SJCRH30 (cell line): ENCODE results near the gene LEFTY1. TPM values are rescaled to one million over a fixed set of nuclear protein-coding genes. Genes with fewer than 3 reads are reported as not detected.

Source experiments
- DNase-seq, 2 experiments: peaks; one replicate each; pipeline ENCODE4 v3.0.0-alpha.2; 2015 to 2020
- H3K27ac ChIP-seq: fragments of 250-450 bp; sonication (Bioruptor Pico); 2 replicates; pipeline ENCODE4 v1.5.1; 2020; ENCODE audit warnings: mild to moderate bottlenecking, moderate library complexity
- H3K27me3 ChIP-seq: fragments of 250-450 bp; sonication (Bioruptor Pico); 2 replicates; pipeline ENCODE4 v1.5.1; 2020; ENCODE audit warnings: mild to moderate bottlenecking, moderate library complexity
- H3K36me3 ChIP-seq: fragments of 250-450 bp; sonication (Bioruptor Pico); 2 replicates; pipeline ENCODE4 v1.5.1; 2020; ENCODE audit warnings: mild to moderate bottlenecking, moderate library complexity
- H3K4me1 ChIP-seq: fragments of 250-450 bp; sonication (Bioruptor Pico); 2 replicates; pipeline ENCODE4 v1.5.1; 2020; ENCODE audit warnings: mild to moderate bottlenecking, moderate library complexity
- H3K4me3 ChIP-seq: fragments of 250-450 bp; sonication (Bioruptor Pico); 2 replicates; pipeline ENCODE4 v1.5.1; 2020; ENCODE audit warnings: mild to moderate bottlenecking, moderate library complexity
- H3K9me3 ChIP-seq: fragments of 250-450 bp; sonication (Bioruptor Pico); replicated peaks from 2 replicates; pipeline ENCODE4 v1.5.1; 2020; ENCODE audit warnings: mild to moderate bottlenecking, moderate library complexity
- total RNA-seq: library from RNA; depleted of rRNA; stranded (reverse); fragments of >200 nt; shearing (Covaris generic); gene quantifications from 2 replicates; pipeline ENCODE4 v1.2.3, GENCODE V29; 2014

The LEFTY1 gene
- total RNA-seq, 1 experiment from 2014 or later, result 16.7 TPM

DNA sequence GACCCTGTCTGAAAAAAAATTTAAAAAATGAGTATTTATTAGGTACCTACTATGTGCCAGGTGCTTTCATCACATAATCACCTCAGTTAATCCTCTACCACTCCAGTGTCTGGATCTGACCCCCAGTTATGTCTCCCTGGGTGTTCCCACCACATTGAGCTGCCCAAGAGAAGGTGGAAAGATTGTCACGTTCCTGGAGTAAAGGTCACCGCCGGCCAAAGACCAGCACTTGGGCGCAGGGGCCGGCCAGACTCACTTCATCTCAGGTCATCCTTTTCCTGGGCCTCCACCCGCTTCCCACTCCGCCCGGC is 34.4 kb upstream of the LEFTY1 start:
- Histone ChIP-seq H3K4me1 (0 out of 2 replicates have a peak, but pooled peaks cover 2% of the 10 kb centered on the region), H3K9me3 (no peaks in the 10 kb centered on the region), H3K27me3 (no peaks in the 10 kb centered on the region), H3K36me3 (peaks cover 9% of the 10 kb centered on the region; the same call in 1 of the 2 replicates), H3K4me3 (peak overlapping the region; percentile 77), H3K27ac (peak overlapping the region; percentile 75)
- no peak for DNase-seq

DNA sequence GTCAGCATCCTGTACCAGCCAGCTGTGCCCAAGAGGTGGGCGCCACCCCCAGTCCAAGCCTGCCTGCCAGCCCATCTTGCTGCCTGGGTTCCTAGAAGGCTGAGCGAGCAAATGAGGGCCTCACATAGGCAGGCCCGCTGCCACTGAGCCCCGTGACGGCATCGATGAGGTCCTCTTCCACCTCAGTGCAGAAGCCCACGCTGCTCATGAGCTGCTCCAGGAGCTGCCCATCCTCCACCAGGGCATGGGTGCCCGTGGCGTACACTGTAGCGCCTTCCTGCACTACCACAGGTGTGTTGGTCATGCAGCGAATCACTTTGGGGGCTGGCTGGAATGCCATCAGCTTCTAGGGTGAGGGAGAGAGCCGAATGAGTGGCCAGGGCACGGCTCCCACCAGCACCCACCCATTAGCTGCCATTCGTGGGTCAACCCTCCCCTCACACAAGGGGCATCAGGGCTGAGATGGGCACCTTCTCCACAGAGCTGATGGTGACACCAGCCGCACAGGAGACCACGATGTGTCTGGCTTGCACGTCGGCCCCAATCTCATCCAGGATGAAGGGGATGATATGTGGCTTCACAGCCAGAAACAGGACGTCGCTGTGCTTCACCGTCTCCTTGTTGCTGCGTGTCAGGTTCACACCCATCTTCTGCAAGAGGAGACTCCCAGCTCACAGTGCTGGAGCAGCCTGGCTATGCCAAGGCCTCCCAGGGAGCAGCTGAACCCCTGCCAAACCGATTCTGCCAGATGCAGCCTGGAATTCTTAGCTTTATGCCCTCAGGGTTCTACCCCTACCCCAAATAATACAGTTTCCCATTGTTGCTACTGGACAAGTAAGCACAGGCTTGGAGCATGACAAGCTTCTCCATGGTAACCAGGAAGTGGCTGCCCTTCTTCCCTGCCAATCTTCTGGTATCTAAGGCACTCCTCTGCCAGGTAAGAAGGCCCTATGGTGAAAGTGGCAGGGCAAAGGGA is 33.1 kb upstream of the LEFTY1 start:
- Histone ChIP-seq H3K36me3 (peaks cover 17% of the 10 kb centered on the region; the same call in 1 of the 2 replicates), H3K9me3 (no peaks in the 10 kb centered on the region), H3K27ac (no peak overlapping the region), H3K27me3 (no peaks in the 10 kb centered on the region), H3K4me1 (0 out of 2 replicates have a peak, but pooled peaks cover 2% of the 10 kb centered on the region), H3K4me3 (no peak overlapping the region)
- no peak for DNase-seq

DNA sequence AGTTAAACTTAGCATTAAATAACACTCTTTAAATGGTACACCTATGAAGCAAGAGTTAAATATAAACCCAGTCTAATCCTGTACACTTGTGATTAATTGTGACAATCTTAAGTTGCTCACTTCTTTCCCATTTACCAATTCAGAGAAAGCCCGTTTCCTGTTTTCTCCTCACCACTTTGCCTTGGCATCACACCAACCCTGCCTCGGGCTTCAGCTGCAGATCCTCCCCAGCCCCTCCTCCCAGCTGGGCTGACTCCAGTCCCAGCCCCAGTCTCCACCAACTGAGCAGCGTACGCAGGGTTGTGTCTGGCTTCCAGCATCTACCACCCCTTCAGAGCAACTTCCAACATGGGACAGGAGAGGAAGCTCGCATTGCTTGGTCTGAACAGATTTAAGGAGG is 31.0 kb upstream of the LEFTY1 start:
- Histone ChIP-seq H3K36me3 (peaks cover 17% of the 10 kb centered on the region; the same call in 1 of the 2 replicates), H3K4me1 (0 out of 2 replicates have a peak, but pooled peaks cover under 1% of the 10 kb centered on the region), H3K27me3 (no peaks in the 10 kb centered on the region), H3K9me3 (no peaks in the 10 kb centered on the region), H3K4me3 (no peak overlapping the region), H3K27ac (no peak overlapping the region)
- peak; percentile 31 to 49 for DNase-seq

DNA sequence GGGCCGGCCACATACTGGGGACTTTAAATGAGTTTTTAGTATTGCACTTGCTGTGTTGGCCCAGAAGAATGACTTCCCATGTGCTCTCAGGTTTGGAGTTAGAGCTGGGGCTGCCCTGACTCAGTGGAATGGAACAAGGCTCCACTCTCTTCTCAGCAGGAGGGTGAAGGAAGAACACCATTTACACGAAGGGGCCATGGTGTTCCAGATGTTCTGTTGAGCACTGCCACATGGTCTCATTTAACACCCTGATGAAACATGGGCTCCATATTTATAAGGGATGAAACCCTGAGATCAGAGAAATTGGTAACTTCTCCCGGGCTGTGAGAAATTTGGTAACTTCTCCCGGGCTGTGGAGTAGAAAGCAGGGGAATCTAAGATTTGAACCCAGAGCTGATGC is 29.3 kb upstream of the LEFTY1 start:
- no peak for DNase-seq
- no peaks in the 10 kb centered on the region for H3K27me3 ChIP-seq
- H3K27ac ChIP-seq, result no peak overlapping the region
- H3K9me3 ChIP-seq, result no peaks in the 10 kb centered on the region
- H3K4me3 ChIP-seq, result no peak overlapping the region
- peaks cover 17% of the 10 kb centered on the region; the same call in 1 of the 2 replicates for H3K36me3 ChIP-seq
- H3K4me1 ChIP-seq, result no peaks in the 10 kb centered on the region

DNA sequence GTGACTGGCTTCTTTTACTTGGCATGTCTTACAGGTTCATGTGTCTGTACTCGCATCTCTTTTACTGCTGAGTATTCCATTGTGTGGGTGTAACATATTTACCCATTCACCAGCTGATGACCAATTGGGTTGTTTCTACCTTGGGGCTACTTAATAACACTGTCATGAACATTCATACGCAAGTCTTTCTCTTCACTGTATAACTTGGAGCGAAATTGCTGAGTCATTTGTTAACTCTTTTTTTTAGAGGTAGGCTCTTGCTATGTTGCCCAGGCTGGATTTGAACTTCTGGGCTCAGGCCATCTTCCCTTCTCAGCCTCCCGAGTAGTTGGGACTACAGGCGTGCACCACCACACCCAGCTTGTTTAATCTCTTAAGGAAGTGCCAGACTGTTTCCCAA is 28.6 kb upstream of the LEFTY1 start:
- Histone ChIP-seq H3K4me3 (no peak overlapping the region), H3K36me3 (peaks cover 17% of the 10 kb centered on the region; the same call in 1 of the 2 replicates), H3K9me3 (no peaks in the 10 kb centered on the region), H3K4me1 (no peaks in the 10 kb centered on the region), H3K27me3 (no peaks in the 10 kb centered on the region), H3K27ac (no peak overlapping the region)
- no peak for DNase-seq

DNA sequence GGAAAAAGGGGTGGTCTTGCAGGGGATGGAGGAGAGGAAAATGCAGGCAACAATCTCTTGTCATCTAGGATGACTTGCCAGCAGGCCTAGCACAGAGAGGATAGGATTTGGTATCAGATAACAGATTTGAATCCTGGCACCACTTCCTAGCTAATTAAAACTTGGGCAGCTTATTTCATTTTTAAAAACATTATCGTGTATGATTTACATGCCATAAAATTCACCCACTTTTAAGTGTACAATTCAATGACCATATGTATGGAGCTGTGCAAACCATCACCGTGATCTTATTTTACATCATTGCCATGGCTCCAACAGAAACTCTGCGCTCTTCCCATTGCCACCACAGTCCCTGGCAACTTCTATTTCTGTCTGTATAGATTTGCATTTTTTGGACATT is 28.2 kb upstream of the LEFTY1 start:
- H3K4me1 ChIP-seq, result no peaks in the 10 kb centered on the region
- no peak overlapping the region for H3K27ac ChIP-seq
- no peak overlapping the region for H3K4me3 ChIP-seq
- no peaks in the 10 kb centered on the region for H3K27me3 ChIP-seq
- peaks cover 17% of the 10 kb centered on the region; the same call in 1 of the 2 replicates for H3K36me3 ChIP-seq
- no peak for DNase-seq
- no peaks in the 10 kb centered on the region for H3K9me3 ChIP-seq

DNA sequence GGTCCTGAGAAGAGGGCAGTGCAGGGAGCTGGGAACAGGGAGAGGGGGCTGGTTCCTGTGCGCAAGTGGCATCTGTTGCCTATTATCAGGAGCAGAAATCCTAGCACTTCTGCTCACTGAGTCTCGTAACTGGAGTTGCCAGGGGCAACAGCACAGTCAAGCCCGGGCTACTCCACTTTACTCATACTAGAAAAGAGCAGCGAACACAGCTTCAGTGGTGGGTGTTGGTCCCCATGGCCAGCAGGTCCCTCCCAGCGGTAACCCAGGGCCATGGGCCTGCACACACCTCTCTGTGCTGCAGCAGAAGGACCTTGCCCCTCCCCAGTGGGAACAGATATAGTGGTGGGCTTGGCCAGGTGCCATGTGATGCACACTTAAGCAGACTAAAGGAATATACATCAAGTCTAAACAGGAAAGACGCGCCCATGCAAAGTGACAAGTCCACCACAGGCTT is 26.6 kb upstream of the LEFTY1 start:
- H3K36me3 ChIP-seq, result peaks cover 10% of the 10 kb centered on the region; the same call in 1 of the 2 replicates
- no peaks in the 10 kb centered on the region for H3K27me3 ChIP-seq
- no peak for DNase-seq
- no peak overlapping the region for H3K4me3 ChIP-seq
- no peaks in the 10 kb centered on the region for H3K9me3 ChIP-seq
- no peak overlapping the region for H3K27ac ChIP-seq
- H3K4me1 ChIP-seq, result no peaks in the 10 kb centered on the region

DNA sequence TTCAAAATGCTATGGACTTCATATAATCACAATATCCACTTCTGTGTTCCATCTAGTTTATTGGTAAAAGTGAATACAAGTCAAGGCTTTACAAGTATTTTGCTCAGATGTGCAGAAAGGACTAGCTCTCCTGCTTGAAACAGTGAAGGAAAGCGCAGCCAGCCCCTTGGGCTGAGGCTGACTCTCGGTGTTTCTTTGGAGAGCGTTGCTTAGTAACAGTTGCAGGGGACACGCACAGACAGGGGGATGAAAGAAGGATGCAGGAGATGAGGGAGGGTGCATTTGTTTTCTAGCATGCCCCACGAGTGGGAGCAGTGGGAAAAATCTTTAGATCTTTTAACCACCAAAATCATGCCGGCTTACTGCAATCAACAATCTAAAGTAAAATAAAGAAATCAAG is 26.0 kb upstream of the LEFTY1 start:
- H3K4me1 ChIP-seq, result no peaks in the 10 kb centered on the region
- H3K36me3 ChIP-seq, result 0 out of 2 replicates have a peak, but pooled peaks cover 7% of the 10 kb centered on the region
- no peak for DNase-seq
- H3K27ac ChIP-seq, result no peak overlapping the region
- H3K9me3 ChIP-seq, result no peaks in the 10 kb centered on the region
- H3K4me3 ChIP-seq, result no peak overlapping the region
- H3K27me3 ChIP-seq, result no peaks in the 10 kb centered on the region

DNA sequence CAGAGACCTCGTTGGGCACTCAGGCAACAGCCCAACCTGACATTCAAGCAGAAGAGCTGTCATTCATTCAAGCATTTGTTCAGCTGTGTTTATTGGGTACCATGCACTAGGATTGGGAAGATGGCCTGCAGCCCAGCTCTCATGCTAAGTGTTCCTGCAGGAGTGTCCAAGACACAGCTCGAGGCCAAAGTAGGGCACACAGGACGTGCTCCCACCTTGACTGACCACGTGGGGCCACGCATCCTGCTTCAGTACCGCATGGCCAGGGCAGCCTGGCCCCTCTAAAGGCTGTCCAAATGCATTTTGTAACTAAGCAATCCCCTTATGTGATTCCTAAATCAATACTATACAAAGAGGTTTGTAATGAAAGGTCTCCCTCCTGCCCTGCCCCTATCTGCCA is 25.4 kb upstream of the LEFTY1 start:
- Histone ChIP-seq H3K36me3 (0 out of 2 replicates have a peak, but pooled peaks cover 7% of the 10 kb centered on the region), H3K27ac (no peak overlapping the region), H3K9me3 (no peaks in the 10 kb centered on the region), H3K4me3 (no peak overlapping the region), H3K4me1 (no peaks in the 10 kb centered on the region), H3K27me3 (no peaks in the 10 kb centered on the region)
- no peak for DNase-seq

DNA sequence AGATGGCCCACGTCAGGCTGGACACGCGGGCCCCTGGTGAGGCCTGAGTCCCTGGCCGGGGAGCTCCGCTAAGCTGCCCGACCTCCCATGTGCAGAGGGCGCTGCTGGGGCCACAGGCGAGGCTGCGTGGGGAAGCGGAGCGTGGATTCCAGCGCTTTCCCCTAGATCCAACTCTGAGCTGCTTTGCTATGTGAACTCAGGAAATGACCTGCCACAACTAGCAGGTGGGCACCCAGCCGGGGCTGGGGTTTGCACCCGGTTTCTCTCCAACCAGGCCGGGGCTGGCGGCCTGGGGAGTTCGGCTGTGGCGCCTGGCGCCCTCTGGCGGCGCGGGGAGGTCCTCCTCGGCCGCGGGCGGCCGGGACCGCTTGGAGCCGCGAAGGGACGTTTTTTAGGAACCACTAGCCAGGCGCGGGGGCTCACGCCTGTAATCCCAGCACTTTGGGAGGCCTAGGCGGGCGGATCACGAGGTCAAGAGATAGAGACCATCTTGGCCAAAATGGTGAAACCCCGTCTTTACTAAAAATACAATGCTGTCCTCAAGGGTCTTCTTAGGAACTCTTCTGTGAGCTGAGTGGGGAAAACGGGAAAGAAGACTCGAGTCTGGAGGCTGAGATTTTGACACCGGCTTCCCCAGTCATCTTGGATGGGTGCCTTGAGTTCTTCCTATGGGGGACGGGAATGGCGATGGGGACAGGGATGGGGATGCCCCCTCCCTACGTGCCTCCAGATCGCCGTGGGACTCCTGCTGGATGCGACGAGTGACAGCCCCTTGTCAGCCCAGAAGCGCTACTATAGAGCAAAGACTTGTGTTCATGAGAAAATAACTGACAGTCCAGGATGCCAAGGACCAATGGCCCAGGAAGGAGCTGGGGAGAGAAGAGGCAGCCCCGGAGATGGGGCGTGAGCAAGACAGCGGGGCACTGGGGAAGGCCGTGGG is 22.5 kb upstream of the LEFTY1 start:
- peak in 1 of 2 experiments; percentile 42 for DNase-seq
- no peak overlapping the region for H3K4me3 ChIP-seq
- no peak overlapping the region for H3K27ac ChIP-seq
- H3K4me1 ChIP-seq, result no peaks in the 10 kb centered on the region
- H3K27me3 ChIP-seq, result no peaks in the 10 kb centered on the region
- H3K9me3 ChIP-seq, result no peaks in the 10 kb centered on the region
- no peaks in the 10 kb centered on the region for H3K36me3 ChIP-seq

DNA sequence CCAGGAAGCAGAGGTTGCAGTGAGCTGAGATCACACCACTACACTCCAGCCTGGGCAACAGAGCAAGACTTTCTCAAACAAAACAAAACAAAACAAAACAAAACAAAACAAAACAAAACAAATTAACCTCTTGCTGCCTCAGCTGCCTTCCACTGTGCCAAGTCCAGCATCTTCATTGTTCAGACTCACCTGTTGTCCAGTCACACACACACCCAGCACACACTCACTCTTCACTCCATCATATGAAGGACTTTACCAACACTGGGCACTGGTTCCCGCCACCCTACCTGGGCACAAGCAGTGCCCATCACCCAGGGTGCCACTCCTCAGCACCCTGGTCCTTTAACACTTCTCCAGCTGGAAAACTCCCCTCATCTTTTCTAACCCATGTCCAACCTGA is 20.5 kb upstream of the LEFTY1 start:
- no peaks in the 10 kb centered on the region for H3K27me3 ChIP-seq
- no peaks in the 10 kb centered on the region for H3K4me1 ChIP-seq

DNA sequence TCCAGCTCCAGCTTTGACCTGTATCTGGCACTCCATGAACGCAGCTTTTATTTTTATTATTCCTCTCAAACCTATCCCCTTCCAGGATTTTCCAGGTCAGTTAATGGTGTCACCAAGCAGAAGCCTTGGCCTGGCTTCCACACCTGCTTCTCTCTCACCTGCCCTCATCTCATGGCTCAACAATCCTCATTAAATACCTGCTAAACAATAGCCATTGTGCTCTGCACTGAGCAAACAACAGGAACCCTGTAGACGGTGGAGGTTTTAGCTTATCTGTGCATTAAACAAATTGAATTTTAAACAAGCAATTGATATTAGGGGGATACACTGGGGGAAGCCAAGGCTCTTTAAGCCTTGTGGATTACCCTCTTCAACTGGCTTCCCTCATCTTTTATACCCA is 19.8 kb upstream of the LEFTY1 start:
- H3K9me3 ChIP-seq, result no peaks in the 10 kb centered on the region
- DNase-seq, result no peak
- H3K36me3 ChIP-seq, result no peaks in the 10 kb centered on the region
- H3K27ac ChIP-seq, result no peak overlapping the region
- no peaks in the 10 kb centered on the region for H3K4me1 ChIP-seq
- no peak overlapping the region for H3K4me3 ChIP-seq
- no peaks in the 10 kb centered on the region for H3K27me3 ChIP-seq

More for the DNA sequence above, 20.5 kb upstream of the LEFTY1 start:
- no peak overlapping the region for H3K4me3 ChIP-seq
- DNase-seq, result no peak
- no peak overlapping the region for H3K27ac ChIP-seq
- no peaks in the 10 kb centered on the region for H3K9me3 ChIP-seq
- H3K36me3 ChIP-seq, result no peaks in the 10 kb centered on the region

DNA sequence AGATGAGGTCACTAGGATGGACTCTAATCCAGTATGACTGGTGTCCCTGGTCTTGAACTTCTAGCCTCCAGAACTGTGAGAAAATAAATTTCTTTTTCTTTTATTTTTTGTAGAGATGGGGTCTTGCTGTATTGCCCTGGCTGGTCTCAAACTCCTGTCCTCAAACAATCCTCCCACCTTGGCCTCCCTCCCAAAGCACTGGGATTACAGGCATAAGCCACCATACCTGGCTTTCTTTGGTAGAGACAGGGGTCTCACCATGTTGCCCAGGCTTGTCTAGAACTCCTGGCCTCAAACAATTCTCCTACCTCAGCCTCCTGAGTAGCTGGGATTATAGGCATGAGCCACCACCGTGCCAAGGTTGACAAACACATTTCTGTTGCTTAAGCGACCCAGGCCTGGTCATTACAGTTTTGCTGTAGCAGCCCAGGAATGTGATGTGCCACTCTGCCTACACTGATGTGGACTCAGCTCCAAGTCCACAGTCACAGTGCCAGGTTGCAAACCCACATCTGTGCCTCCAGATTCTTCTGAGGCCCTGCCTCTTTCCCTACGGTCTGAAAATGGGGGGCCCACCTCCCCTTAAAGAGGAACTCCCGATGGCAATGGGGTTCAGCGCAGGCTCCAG is 19.2 kb upstream of the LEFTY1 start:
- DNase-seq, result no peak
- no peaks in the 10 kb centered on the region for H3K9me3 ChIP-seq

DNA sequence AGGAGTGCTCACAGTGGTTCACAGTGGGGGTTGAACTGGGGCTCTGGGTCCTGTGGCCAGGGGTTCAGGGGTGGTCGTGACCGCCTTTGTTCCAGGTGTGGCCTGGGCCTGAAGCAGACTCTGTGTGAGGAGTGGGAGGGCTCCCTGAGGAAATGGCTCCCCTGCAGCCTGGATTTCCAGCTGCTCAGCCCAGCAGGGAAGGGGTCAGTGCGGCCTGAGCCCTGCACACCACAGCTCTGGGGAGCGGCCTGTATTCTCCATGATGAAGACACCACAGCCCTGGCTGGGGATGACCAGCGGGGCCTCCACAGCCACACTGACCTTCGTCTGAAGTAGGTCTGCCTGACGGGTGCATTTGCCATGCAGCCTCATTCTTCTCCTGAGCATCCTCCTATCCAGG is 18.4 kb upstream of the LEFTY1 start:
- no peaks in the 10 kb centered on the region for H3K36me3 ChIP-seq
- no peaks in the 10 kb centered on the region for H3K27me3 ChIP-seq
- H3K9me3 ChIP-seq, result no peaks in the 10 kb centered on the region
- no peak for DNase-seq
- H3K4me3 ChIP-seq, result no peak overlapping the region
- no peak overlapping the region for H3K27ac ChIP-seq
- no peaks in the 10 kb centered on the region for H3K4me1 ChIP-seq

More for the DNA sequence above, 19.2 kb upstream of the LEFTY1 start:
- no peaks in the 10 kb centered on the region for H3K36me3 ChIP-seq
- H3K4me1 ChIP-seq, result no peaks in the 10 kb centered on the region
- no peak overlapping the region for H3K4me3 ChIP-seq
- H3K27ac ChIP-seq, result no peak overlapping the region
- H3K27me3 ChIP-seq, result no peaks in the 10 kb centered on the region
